ENCODE measurements around the gene LMBRD1. TPM values are rescaled to one million over a fixed set of nuclear protein-coding genes. Genes with fewer than 3 reads are reported as not detected.
A peak's percentile ranks its signal among the peaks of the same experiment; 100 is the strongest.

The LMBRD1 gene
- total and polyA plus RNA-seq, 2 of the 13 experiments (the other 11 are each of a cell fraction or from before 2014, with no cell fraction given): 18.9 to 21.5 TPM

DNA sequence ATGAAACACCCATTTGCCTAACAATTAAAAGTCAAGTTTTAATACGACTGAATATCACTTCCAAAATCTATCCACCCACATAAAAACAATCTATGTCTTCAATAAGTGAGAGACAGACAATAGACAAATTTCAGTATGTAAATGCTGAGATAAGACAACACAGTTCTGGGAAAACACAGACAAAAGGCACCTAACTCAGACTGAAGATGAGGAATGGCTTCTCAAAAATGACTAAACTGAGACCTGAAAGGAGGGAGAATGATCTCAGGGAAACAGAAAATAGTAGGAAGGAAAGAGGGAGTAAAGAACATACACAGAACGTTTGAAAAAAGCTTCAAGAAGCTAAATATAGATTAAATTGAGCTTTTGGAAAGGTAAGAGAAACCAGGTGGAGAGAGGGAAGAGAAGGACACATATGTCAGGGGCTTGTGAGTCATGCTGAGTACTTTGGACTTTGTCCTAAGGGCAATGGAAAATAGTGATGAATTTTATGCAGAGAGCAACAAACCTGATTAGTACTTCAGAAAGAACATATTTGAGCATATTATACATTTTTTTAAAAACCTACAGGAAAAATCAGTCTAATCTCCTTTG, 16.1 kb downstream of the LMBRD1 start (continued):
- TF ChIP-seq ZNF572 (CRISPR knock-in tag; IDR thresholded peaks at IDR 0.05) (no peak), CERS6 (CRISPR knock-in tag; IDR thresholded peaks at IDR 0.05) (no peak), SAFB2 (CRISPR knock-in tag; IDR thresholded peaks at IDR 0.05; ENCODE audit: borderline replicate concordance, low read depth) (no peak), MYC (CRISPR knock-in tag; IDR thresholded peaks at IDR 0.05; ENCODE audit: borderline replicate concordance) (no peak), EEA1 (CRISPR knock-in tag; IDR thresholded peaks at IDR 0.05; ENCODE audit: borderline replicate concordance) (no peak), SOX6 (IDR thresholded peaks at IDR 0.05) (no peak), SOX6 (CRISPR knock-in tag; IDR thresholded peaks at IDR 0.05) (no peak), SETDB1 (CRISPR knock-in tag; IDR thresholded peaks at IDR 0.05; ENCODE audit: borderline replicate concordance) (no peak), ASH2L (IDR thresholded peaks at IDR 0.05; ENCODE audit: insufficient read length, low read depth, low read length) (peak; percentile 51), HNRNPLL (IDR thresholded peaks at IDR 0.05; ENCODE audit: low read depth, low read length, poor library complexity, severe bottlenecking) (no peak), NCOR1 (IDR thresholded peaks at IDR 0.05; ENCODE audit: borderline replicate concordance, low read length) (peak; percentile 92), ZNF703 (CRISPR knock-in tag; IDR thresholded peaks at IDR 0.05; ENCODE audit: borderline replicate concordance) (no peak), CENPX (CRISPR knock-in tag; IDR thresholded peaks at IDR 0.05) (no peak), TRIM24 (CRISPR knock-in tag; IDR thresholded peaks at IDR 0.05) (no peak), HHEX (CRISPR knock-in tag; IDR thresholded peaks at IDR 0.05) (0 out of 2 replicates have a peak, but pooled peaks have one; percentile 19), TOE1 (CRISPR knock-in tag; IDR thresholded peaks at IDR 0.05) (no peak), RFXAP (CRISPR knock-in tag; IDR thresholded peaks at IDR 0.05; ENCODE audit: borderline replicate concordance) (no peak), ZSCAN5A (CRISPR knock-in tag; IDR thresholded peaks at IDR 0.05; ENCODE audit: borderline replicate concordance) (no peak)
- TF ChIP-seq, protein P1, sequence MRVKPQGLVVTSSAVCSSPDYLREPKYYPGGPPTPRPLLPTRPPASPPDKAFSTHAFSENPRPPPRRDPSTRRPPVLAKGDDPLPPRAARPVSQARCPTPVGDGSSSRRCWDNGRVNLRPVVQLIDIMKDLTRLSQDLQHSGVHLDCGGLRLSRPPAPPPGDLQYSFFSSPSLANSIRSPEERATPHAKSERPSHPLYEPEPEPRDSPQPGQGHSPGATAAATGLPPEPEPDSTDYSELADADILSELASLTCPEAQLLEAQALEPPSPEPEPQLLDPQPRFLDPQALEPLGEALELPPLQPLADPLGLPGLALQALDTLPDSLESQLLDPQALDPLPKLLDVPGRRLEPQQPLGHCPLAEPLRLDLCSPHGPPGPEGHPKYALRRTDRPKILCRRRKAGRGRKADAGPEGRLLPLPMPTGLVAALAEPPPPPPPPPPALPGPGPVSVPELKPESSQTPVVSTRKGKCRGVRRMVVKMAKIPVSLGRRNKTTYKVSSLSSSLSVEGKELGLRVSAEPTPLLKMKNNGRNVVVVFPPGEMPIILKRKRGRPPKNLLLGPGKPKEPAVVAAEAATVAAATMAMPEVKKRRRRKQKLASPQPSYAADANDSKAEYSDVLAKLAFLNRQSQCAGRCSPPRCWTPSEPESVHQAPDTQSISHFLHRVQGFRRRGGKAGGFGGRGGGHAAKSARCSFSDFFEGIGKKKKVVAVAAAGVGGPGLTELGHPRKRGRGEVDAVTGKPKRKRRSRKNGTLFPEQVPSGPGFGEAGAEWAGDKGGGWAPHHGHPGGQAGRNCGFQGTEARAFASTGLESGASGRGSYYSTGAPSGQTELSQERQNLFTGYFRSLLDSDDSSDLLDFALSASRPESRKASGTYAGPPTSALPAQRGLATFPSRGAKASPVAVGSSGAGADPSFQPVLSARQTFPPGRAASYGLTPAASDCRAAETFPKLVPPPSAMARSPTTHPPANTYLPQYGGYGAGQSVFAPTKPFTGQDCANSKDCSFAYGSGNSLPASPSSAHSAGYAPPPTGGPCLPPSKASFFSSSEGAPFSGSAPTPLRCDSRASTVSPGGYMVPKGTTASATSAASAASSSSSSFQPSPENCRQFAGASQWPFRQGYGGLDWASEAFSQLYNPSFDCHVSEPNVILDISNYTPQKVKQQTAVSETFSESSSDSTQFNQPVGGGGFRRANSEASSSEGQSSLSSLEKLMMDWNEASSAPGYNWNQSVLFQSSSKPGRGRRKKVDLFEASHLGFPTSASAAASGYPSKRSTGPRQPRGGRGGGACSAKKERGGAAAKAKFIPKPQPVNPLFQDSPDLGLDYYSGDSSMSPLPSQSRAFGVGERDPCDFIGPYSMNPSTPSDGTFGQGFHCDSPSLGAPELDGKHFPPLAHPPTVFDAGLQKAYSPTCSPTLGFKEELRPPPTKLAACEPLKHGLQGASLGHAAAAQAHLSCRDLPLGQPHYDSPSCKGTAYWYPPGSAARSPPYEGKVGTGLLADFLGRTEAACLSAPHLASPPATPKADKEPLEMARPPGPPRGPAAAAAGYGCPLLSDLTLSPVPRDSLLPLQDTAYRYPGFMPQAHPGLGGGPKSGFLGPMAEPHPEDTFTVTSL (CRISPR knock-in tag; IDR thresholded peaks at IDR 0.05; ENCODE audit: borderline replicate concordance): peak; percentile 79; the same call in 1 of the 2 replicates
- TF ChIP-seq, protein P2, sequence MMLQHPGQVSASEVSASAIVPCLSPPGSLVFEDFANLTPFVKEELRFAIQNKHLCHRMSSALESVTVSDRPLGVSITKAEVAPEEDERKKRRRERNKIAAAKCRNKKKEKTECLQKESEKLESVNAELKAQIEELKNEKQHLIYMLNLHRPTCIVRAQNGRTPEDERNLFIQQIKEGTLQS (CRISPR knock-in tag; IDR thresholded peaks at IDR 0.05): peak; percentile 70; the same call in 1 of the 2 replicates
- TF ChIP-seq, protein P3, sequence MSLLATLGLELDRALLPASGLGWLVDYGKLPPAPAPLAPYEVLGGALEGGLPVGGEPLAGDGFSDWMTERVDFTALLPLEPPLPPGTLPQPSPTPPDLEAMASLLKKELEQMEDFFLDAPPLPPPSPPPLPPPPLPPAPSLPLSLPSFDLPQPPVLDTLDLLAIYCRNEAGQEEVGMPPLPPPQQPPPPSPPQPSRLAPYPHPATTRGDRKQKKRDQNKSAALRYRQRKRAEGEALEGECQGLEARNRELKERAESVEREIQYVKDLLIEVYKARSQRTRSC (CRISPR knock-in tag; IDR thresholded peaks at IDR 0.05; ENCODE audit: low read depth): no peak

All from HepG2 (cell line).